ENCODE data around the gene CD3D. TPM values are rescaled to one million over a fixed set of nuclear protein-coding genes. Genes with fewer than 3 reads are reported as not detected.

CD3D gene
- 8.5 TPM for total RNA-seq
- long read RNA-seq, transcript CD3D-201 (5 exons, 861 nt) = major isoform, 5 of 7 reads
- long read RNA-seq, partial matches to known transcripts = 2 of 7 reads
- long read RNA-seq, other reads (novel, unspliced or antisense) = 0 of 7 reads

- H3K36me3 ChIP-seq = no peaks in the 10 kb centered on the region
- H3K4me3 ChIP-seq = peak within 1 kb of the TSS; percentile 32
- no peak for DNase-seq
- no peaks in the 10 kb centered on the region for H3K4me1 ChIP-seq
- H3K27ac ChIP-seq = peak within 1 kb of the TSS; percentile 30
- ATAC-seq = no peak
- intact Hi-C loops (cut with DNase I) = no loop called here
- no peaks in the 10 kb centered on the region for H3K27me3 ChIP-seq
- no peak for TF ChIP-seq CTCF (IDR thresholded peaks at IDR 0.05)
- no peaks in the 10 kb centered on the region for H3K9me3 ChIP-seq
Measured at GRCh38 chr11:118342503-118343161, at the start of gene CD3D. Gene CD3D, minus strand, starts transcription at chr11:118342705. Its CDS starts 98 bp downstream, at chr11:118342607.

- ATAC-seq = no peak
- intact Hi-C loops (cut with DNase I) = loop anchor here (10.0 kb wide), 1 partner anchor 111 kb away; no protein-coding TSS in a partner anchor
- no peaks in the 10 kb centered on the region for H3K27me3 ChIP-seq
- no peak for DNase-seq
- no peak overlapping the region for H3K4me3 ChIP-seq
- H3K36me3 ChIP-seq = peaks cover 98% of the 10 kb centered on the region
- TF ChIP-seq CTCF (IDR thresholded peaks at IDR 0.05) = no peak
- H3K27ac ChIP-seq = no peak overlapping the region
- no peaks in the 10 kb centered on the region for H3K4me1 ChIP-seq
- no peaks in the 10 kb centered on the region for H3K9me3 ChIP-seq
Measured at GRCh38 chr11:118383657-118384056, 41.2 kb upstream of the CD3D start.

GRCh38 chr11:118382954-118383353 lies 40.4 kb upstream of the CD3D start:
- no peak for ATAC-seq
- intact Hi-C loops (cut with DNase I) = loop anchor here (10.0 kb wide), 1 partner anchor 112 kb away; no protein-coding TSS in a partner anchor

GRCh38 chr11:118380571-118380970 lies 38.1 kb upstream of the CD3D start:
- DNase-seq = no peak
- no peak for ATAC-seq
- Histone ChIP-seq H3K36me3 (peaks cover 96% of the 10 kb centered on the region), H3K4me1 (no peaks in the 10 kb centered on the region), H3K4me3 (no peak overlapping the region), H3K27ac (no peak overlapping the region), H3K27me3 (no peaks in the 10 kb centered on the region), H3K9me3 (no peaks in the 10 kb centered on the region)
- intact Hi-C loops (cut with DNase I) = loop anchor here (10.0 kb wide), 1 partner anchor 114 kb away; no protein-coding TSS in a partner anchor
- TF ChIP-seq CTCF (IDR thresholded peaks at IDR 0.05) = no peak

More at GRCh38 chr11:118382954-118383353, 40.4 kb upstream of the CD3D start:
- no peak overlapping the region for H3K4me3 ChIP-seq
- H3K27me3 ChIP-seq = no peaks in the 10 kb centered on the region
- H3K27ac ChIP-seq = no peak overlapping the region
- H3K36me3 ChIP-seq = peaks cover 98% of the 10 kb centered on the region
- no peak for DNase-seq
- no peaks in the 10 kb centered on the region for H3K9me3 ChIP-seq
- no peaks in the 10 kb centered on the region for H3K4me1 ChIP-seq
- TF ChIP-seq CTCF (IDR thresholded peaks at IDR 0.05) = no peak

GRCh38 chr11:118379497-118379896 lies 37.0 kb upstream of the CD3D start:
- Histone ChIP-seq H3K27me3 (no peaks in the 10 kb centered on the region), H3K9me3 (no peaks in the 10 kb centered on the region), H3K27ac (no peak overlapping the region), H3K36me3 (peaks cover 95% of the 10 kb centered on the region), H3K4me1 (no peaks in the 10 kb centered on the region), H3K4me3 (no peak overlapping the region)
- ATAC-seq (no peak), DNase-seq (no peak)
- TF ChIP-seq CTCF (IDR thresholded peaks at IDR 0.05) = no peak
- intact Hi-C loops (cut with DNase I) = no loop called here

Measured in upper lobe of right lung (tissue), 1 donor.